GM23338 (cell line): ENCODE data around the gene VSIG10L2. TPM values are rescaled to one million over a fixed set of nuclear protein-coding genes. Genes with fewer than 3 reads are reported as not detected.

ENCODE experiments used
- CREB1 ChIP-seq: fragments of 250-450 bp; sonication (Bioruptor Pico); IDR thresholded peaks from 2 replicates; pipeline ENCODE4 v1.5.0; 2020; ENCODE audit warnings: low read depth, mild to moderate bottlenecking, moderate library complexity
- EZH2 ChIP-seq: fragments of 200-600 bp; sonication (generic); IDR thresholded peaks from one replicate; pipeline ENCODE4 v1.8.0; 2017; ENCODE audit warnings: antibody characterized with exemption, mild to moderate bottlenecking, low read depth; ENCODE audit not compliant: unreplicated experiment
- JUNB ChIP-seq: IDR thresholded peaks from one replicate; pipeline ENCODE4 v1.6.1; 2016; ENCODE audit warnings: antibody characterized with exemption; ENCODE audit not compliant: unreplicated experiment
- NANOG ChIP-seq: IDR thresholded peaks from 2 replicates; pipeline ENCODE4 v1.6.1; 2016; ENCODE audit warnings: antibody characterized with exemption, borderline replicate concordance
- STAT1 ChIP-seq: IDR thresholded peaks from one replicate; pipeline ENCODE4 v1.6.1; 2016; ENCODE audit warnings: antibody characterized with exemption; ENCODE audit not compliant: unreplicated experiment
- ZNF114 ChIP-seq: fragments of 250-450 bp; sonication (Bioruptor Pico); IDR thresholded peaks from 2 replicates; pipeline ENCODE4 v1.5.0; 2020; ENCODE audit warnings: mild to moderate bottlenecking, moderate library complexity
- polyA plus RNA-seq: library from polyadenylated mRNA; unstranded; fragments of >200 nt; fragmentation: Nextera tagmentation; extraction: Ambion mirVana; gene quantifications from 2 replicates; pipeline ENCODE4 v1.2.1, GENCODE V29; 2016
- total RNA-seq: library from RNA; depleted of rRNA; stranded (reverse); fragments of >200 nt; shearing (Covaris generic); gene quantifications from 2 replicates; pipeline ENCODE4 v1.2.3, GENCODE V29; 2014; rRNA removed
- TF ChIP-seq, protein P1 (sequence below): fragments of 250-450 bp; sonication (Bioruptor Pico); IDR thresholded peaks from 2 replicates; pipeline ENCODE4 v1.5.0; 2020; ENCODE audit warnings: mild to moderate bottlenecking, moderate library complexity
- TF ChIP-seq, protein P2 (sequence below): IDR thresholded peaks from 2 replicates; pipeline ENCODE4 v1.6.1; 2016; ENCODE audit warnings: antibody characterized with exemption

VSIG10L2 gene
- total and polyA plus RNA-seq, 2 experiments from 2014 or later = 0.63 TPM; not detected in 1

GRCh38 chr11:126002181-126002580 lies 56.3 kb downstream of the VSIG10L2 start (continued):
- TF ChIP-seq, protein P1, sequence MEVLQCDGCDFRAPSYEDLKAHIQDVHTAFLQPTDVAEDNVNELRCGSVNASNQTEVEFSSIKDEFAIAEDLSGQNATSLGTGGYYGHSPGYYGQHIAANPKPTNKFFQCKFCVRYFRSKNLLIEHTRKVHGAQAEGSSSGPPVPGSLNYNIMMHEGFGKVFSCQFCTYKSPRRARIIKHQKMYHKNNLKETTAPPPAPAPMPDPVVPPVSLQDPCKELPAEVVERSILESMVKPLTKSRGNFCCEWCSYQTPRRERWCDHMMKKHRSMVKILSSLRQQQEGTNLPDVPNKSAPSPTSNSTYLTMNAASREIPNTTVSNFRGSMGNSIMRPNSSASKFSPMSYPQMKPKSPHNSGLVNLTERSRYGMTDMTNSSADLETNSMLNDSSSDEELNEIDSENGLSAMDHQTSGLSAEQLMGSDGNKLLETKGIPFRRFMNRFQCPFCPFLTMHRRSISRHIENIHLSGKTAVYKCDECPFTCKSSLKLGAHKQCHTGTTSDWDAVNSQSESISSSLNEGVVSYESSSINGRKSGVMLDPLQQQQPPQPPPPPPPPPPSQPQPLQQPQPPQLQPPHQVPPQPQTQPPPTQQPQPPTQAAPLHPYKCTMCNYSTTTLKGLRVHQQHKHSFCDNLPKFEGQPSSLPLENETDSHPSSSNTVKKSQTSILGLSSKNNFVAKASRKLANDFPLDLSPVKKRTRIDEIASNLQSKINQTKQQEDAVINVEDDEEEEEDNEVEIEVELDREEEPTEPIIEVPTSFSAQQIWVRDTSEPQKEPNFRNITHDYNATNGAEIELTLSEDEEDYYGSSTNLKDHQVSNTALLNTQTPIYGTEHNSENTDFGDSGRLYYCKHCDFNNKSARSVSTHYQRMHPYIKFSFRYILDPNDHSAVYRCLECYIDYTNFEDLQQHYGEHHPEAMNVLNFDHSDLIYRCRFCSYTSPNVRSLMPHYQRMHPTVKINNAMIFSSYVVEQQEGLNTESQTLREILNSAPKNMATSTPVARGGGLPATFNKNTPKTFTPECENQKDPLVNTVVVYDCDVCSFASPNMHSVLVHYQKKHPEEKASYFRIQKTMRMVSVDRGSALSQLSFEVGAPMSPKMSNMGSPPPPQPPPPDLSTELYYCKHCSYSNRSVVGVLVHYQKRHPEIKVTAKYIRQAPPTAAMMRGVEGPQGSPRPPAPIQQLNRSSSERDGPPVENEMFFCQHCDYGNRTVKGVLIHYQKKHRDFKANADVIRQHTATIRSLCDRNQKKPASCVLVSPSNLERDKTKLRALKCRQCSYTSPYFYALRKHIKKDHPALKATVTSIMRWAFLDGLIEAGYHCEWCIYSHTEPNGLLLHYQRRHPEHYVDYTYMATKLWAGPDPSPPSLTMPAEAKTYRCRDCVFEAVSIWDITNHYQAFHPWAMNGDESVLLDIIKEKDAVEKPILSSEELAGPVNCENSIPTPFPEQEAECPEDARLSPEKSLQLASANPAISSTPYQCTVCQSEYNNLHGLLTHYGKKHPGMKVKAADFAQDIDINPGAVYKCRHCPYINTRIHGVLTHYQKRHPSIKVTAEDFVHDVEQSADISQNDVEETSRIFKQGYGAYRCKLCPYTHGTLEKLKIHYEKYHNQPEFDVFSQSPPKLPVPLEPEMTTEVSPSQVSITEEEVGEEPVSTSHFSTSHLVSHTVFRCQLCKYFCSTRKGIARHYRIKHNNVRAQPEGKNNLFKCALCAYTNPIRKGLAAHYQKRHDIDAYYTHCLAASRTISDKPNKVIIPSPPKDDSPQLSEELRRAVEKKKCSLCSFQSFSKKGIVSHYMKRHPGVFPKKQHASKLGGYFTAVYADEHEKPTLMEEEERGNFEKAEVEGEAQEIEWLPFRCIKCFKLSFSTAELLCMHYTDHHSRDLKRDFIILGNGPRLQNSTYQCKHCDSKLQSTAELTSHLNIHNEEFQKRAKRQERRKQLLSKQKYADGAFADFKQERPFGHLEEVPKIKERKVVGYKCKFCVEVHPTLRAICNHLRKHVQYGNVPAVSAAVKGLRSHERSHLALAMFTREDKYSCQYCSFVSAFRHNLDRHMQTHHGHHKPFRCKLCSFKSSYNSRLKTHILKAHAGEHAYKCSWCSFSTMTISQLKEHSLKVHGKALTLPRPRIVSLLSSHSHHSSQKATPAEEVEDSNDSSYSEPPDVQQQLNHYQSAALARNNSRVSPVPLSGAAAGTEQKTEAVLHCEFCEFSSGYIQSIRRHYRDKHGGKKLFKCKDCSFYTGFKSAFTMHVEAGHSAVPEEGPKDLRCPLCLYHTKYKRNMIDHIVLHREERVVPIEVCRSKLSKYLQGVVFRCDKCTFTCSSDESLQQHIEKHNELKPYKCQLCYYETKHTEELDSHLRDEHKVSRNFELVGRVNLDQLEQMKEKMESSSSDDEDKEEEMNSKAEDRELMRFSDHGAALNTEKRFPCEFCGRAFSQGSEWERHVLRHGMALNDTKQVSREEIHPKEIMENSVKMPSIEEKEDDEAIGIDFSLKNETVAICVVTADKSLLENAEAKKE (CRISPR knock-in tag) = no peak
- TF ChIP-seq NANOG = no peak
- no peak for TF ChIP-seq CREB1 (CRISPR knock-in tag)
- no peak for TF ChIP-seq STAT1
- TF ChIP-seq ZNF114 = no peak
- TF ChIP-seq, protein P2, sequence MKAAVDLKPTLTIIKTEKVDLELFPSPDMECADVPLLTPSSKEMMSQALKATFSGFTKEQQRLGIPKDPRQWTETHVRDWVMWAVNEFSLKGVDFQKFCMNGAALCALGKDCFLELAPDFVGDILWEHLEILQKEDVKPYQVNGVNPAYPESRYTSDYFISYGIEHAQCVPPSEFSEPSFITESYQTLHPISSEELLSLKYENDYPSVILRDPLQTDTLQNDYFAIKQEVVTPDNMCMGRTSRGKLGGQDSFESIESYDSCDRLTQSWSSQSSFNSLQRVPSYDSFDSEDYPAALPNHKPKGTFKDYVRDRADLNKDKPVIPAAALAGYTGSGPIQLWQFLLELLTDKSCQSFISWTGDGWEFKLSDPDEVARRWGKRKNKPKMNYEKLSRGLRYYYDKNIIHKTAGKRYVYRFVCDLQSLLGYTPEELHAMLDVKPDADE = no peak
- TF ChIP-seq JUNB = no peak
- TF ChIP-seq EZH2 = no peak

Other genes with a start within 250 kb of the VSIG10L2 start
- gene PATE1, start 199.8 kb upstream of the VSIG10L2 start, total RNA-seq = not detected in 2 replicates
- gene PATE1, start 199.8 kb upstream of the VSIG10L2 start, polyA plus RNA-seq = not detected in 2 replicates
- gene PATE2, start 167.2 kb upstream of the VSIG10L2 start, total RNA-seq = not detected in 2 replicates
- 0.14 and 0.16 TPM in 2 replicates for gene PATE2, start 167.2 kb upstream of the VSIG10L2 start, polyA plus RNA-seq
- gene PATE3, start 157.9 kb upstream of the VSIG10L2 start, total RNA-seq = not detected in 2 replicates
- gene PATE3, start 157.9 kb upstream of the VSIG10L2 start, polyA plus RNA-seq = not detected in 2 replicates
- gene PATE4, start 112.7 kb upstream of the VSIG10L2 start, total RNA-seq = not detected in 2 replicates
- not detected in 2 replicates for gene PATE4, start 112.7 kb upstream of the VSIG10L2 start, polyA plus RNA-seq
- 13.1 and 14.6 TPM in 2 replicates for gene HYLS1, start 58.4 kb upstream of the VSIG10L2 start, total RNA-seq
- 20.7 and 25.7 TPM in 2 replicates for gene HYLS1, start 58.4 kb upstream of the VSIG10L2 start, polyA plus RNA-seq
- gene PUS3, start 42.8 kb upstream of the VSIG10L2 start, total RNA-seq = 24.1 and 35.8 TPM in 2 replicates
- 12.0 and 15.8 TPM in 2 replicates for gene PUS3, start 42.8 kb upstream of the VSIG10L2 start, polyA plus RNA-seq
- 20.7 and 23.6 TPM in 2 replicates for gene DDX25, start 41.5 kb upstream of the VSIG10L2 start, total RNA-seq
- gene DDX25, start 41.5 kb upstream of the VSIG10L2 start, polyA plus RNA-seq = 20.6 and 21.2 TPM in 2 replicates
- gene CDON, start 116.8 kb downstream of the VSIG10L2 start, total RNA-seq = 31.2 and 35.5 TPM in 2 replicates
- 3.3 and 4.1 TPM in 2 replicates for gene CDON, start 116.8 kb downstream of the VSIG10L2 start, polyA plus RNA-seq